Pons (tissue), 1 donor: ENCODE results near the gene CSHL1.
"Not testable (repeated sequence)": the region's sequence is repeated elsewhere in the genome, so short reads cannot be mapped to it uniquely, and the experiment has no call there.

Experiments used
- DNase-seq: peaks from one replicate; pipeline ENCODE4 v3.0.0-alpha.2; 2016; ENCODE audit warnings: low spot score

The CSHL1 gene

GRCh38 chr17:63918789-63919305, 7.8 kb upstream of the CSHL1 start, which contains the start of gene GH1:
Gene GH1, minus strand, starts transcription at chr17:63918839. Its CDS starts 63 bp downstream, at chr17:63918776.
- not testable (repeated sequence) for DNase-seq

GRCh38 chr17:63918305-63918704, 7.2 kb upstream of the CSHL1 start:
- no peak for DNase-seq

DNA sequence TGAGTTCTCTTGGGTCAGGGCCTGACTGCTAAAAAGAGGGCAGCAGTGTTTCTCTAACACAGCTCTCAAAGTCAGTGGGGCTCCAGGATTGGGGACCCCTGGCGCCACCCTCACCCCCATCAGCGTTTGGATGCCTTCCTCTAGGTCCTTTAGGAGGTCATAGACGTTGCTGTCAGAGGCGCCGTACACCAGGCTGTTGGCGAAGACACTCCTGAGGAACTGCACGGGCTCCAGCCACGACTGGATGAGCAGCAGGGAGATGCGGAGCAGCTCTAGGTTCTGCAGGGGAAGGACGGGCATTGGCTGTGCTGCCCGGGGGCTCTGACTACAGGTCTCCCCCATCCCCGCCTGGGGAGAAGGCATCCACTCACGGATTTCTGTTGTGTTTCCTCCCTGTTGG, 6.6 kb upstream of the CSHL1 start:
- DNase-seq = no peak

- not testable (repeated sequence) for DNase-seq
Observed at GRCh38 chr17:63917206-63917605, 6.1 kb upstream of the CSHL1 start.

GRCh38 chr17:63916566-63917185, 5.6 kb upstream of the CSHL1 start:
- DNase-seq = no peak

DNA sequence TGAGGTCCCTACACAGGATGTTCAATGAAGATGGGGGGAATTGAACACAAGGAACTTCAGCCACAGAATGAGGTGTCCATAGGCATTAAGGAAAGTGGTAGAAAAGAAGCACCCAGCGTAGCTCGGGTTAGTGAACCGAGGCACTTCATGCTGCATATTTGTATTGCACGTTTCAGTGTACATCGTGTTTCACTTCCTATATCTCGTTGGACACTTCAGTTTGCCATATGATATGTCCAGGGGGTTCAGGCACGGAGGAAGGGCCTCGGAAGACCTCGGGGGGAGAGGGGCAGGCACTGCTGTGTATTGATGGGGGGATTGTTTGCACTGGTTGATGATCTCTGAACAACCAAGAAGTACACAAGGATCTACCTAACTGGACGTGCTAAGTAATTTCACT, 4.7 kb upstream of the CSHL1 start:
- not testable (repeated sequence) for DNase-seq

- DNase-seq = no peak
Observed at GRCh38 chr17:63914471-63914870, 3.4 kb upstream of the CSHL1 start.

GRCh38 chr17:63911657-63912100, 621 bp upstream of the CSHL1 start:
- DNase-seq = no peak

GRCh38 chr17:63910096-63910495, 962 bp downstream of the CSHL1 start:
- no peak for DNase-seq

DNA sequence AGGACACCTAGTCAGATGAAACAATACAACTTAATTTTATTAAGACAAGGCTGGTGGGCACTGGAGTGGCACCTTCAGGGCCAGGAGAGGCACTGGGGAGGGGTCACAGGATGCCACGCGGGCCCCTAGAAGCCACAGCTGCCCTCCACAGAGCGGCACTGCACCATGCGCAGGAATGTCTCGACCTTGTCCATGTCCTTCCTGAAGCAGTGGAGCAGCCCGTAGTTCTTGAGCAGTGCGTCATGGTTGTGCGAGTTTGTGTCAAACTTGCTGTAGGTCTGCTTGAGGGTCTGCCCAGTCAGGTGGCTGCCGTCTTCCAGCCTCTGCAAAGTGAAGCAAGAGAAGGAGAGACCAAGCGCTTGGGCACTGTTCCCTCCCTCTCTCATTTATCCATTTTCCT, 1.5 kb downstream of the CSHL1 start:
- DNase-seq = not testable (repeated sequence)

DNA sequence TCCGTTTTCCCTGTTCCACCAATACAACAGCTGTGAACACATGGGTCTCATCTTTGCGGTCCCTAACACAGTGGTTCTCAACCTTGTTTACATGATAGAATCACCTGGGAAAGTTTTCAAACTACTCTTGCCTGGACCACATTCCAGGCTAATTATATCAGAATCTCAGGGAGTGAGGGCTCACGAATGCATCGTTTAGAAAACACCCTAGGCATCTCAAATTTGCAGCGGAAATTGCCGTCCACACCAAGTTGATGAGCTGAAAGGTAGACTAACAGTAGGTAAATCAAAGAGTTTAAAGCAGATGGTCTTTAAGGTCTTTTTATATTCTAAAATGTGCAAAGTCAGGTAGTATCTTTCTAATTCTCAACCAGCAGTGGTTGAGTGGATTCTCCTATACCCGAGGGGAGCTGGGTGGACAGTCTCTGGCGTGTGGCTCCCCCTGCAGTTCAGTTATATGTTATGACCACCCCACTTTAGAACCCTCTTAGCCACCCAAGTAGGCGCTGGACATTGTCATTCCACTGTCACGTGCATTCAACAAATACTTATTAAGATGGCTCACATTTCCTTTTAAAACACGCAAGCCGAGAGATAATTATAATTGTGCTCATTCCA, 3.8 kb downstream of the CSHL1 start:
- not testable (repeated sequence) for DNase-seq

DNA sequence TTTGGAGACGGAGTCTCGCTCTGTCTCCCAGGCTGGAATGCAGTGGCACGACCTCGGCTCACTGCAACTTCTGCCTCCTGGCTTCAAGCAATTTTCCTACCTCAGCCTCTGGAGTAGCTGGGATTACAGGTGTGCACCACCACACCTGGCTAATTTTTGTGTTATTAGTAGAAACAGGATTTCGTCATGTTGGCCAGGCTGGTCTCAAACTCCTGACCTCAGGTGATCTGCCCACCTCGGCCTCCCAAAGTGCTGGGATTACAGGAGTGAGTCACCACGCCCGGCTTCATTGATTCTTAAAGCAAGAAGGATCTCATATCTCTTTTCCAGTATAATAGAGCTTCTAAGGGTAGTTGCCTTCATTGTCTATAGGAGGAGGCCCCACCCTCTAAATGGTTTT, 6.3 kb downstream of the CSHL1 start:
- not testable (repeated sequence) for DNase-seq

- DNase-seq = not testable (repeated sequence)
Observed at GRCh38 chr17:63903787-63904201, 7.3 kb downstream of the CSHL1 start.

DNA sequence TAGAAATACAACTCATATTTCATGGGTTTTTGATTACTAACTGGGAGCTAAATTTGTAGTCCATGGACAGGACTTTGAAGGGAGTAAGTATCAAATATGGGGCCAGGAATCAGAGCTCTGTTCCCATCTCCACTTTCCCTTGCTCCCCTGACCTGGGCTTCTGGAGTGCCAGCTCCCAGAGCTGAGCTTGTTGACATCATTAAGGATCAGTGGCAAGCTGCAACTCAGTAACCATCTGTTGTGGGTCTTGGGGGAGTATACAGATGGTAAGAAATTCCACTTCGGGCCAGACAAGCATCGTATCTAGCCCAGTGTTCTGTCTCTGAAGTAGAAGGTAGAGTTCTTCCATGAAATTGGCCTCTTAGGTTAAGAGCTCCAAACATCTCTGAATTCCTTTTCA, 9.1 kb downstream of the CSHL1 start:
- not testable (repeated sequence) for DNase-seq

DNA sequence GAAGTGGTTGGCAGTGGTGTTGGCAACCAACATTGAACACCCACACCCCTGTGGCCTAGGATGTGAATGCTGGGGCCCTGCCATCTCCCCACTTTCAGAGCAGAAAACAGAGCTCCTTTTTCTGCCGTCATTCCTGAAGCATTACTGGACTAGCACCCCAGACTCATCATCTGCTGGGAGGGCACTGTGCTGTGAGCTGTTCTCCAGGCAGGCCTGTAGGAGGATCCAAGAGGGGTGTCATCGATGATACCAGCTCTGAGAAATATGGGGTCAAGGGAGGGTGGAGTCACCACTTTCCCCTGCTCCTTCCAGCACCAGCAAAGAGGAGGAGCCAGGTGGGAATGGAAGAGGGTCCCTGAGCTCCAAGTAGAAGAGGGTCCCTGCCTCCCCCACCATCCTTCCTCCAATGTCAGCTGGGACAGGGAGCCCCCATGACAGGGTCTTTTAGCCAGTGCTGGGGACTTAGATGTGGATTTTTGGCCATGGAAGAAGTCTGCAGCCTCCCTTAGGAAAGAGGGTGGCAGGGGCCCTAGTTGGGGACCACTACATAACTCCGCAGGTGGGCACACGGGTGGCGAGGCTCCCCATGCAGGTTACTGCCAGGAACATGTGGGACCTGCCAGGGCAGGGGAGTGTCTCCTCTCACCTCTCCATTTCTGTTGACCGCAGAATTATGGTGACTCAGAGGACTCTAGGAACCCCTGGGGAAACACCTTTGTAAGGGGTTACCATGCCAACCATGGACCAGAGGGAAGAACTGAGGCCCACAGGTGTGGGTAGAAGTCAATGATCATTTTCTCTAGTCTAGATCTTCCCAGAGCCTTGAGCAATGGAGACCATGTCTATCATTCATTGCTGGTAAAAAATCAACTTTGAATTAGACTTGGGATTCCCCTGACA, 11.9 kb downstream of the CSHL1 start:
- DNase-seq = not testable (repeated sequence)

- DNase-seq = not testable (repeated sequence)
Observed at GRCh38 chr17:63896524-63897354, 14.3 kb downstream of the CSHL1 start, which contains the start of gene CSH1. Gene CSH1, minus strand, starts transcription at chr17:63896574. Its CDS starts 63 bp downstream, at chr17:63896511.

DNA sequence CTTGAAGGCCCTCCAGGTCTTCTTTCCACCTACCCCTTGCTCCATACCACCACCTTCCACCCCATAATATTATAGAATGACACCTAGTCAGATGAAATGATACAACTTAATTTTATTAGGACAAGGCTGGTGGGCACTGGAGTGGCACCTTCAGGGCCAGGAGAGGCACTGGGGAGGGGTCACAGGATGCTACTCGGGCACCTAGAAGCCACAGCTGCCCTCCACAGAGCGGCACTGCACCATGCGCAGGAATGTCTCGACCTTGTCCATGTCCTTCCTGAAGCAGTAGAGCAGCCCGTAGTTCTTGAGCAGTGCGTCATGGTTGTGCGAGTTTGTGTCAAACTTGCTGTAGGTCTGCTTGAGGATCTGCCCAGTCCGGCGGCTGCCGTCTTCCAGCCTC, 16.2 kb downstream of the CSHL1 start:
- not testable (repeated sequence) for DNase-seq

DNA sequence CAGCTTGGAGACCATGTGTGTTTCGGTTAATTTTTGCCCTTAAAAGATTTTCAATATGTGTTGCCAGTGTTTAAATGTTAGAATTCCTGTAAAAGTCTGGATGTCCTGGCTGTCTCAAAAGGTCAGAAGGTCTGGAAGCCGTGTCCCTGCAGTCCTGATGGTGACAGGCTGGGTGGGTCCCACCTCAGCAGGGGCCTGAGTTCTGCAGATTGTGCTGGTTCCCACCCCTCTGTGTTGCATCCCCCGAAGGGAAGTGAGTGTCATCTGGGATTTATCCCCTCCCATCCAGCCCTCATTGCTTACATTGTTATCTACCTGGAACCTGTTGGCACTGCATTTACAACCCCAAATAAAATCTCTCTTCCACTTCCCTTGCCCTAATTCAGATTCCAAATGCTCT, 17.0 kb downstream of the CSHL1 start:
- DNase-seq = not testable (repeated sequence)

GRCh38 chr17:63892316-63893037, 18.6 kb downstream of the CSHL1 start:
- DNase-seq = not testable (repeated sequence)

- peak; percentile 18 for DNase-seq
Observed at GRCh38 chr17:63889026-63889848, 21.8 kb downstream of the CSHL1 start.
